Embryonic facial prominence (tissue), 1 donor: ENCODE data around the gene GARNL3.

Experiments
- DNase-seq: peaks from one replicate; pipeline ENCODE4 v3.0.0-alpha.2; 2016; ENCODE audit errors: extremely low spot score

The GARNL3 gene

GRCh38 chr9:127404631-127405030 is 140.1 kb downstream of the GARNL3 start:
- DNase-seq, result no peak

- no peak for DNase-seq
These were observed 141.0 kb downstream of the GARNL3 start for GRCh38 chr9:127405344-127406125.

GRCh38 chr9:127406799-127407491 is 142.4 kb downstream of the GARNL3 start:
- DNase-seq, result no peak

GRCh38 chr9:127407492-127407843 is 142.9 kb downstream of the GARNL3 start:
- no peak for DNase-seq

- no peak for DNase-seq
These were observed 146.5 kb downstream of the GARNL3 start for GRCh38 chr9:127411122-127411521.

GRCh38 chr9:127415141-127415540 is 150.6 kb downstream of the GARNL3 start:
- DNase-seq, result no peak

- DNase-seq, result no peak
These were observed 151.1 kb downstream of the GARNL3 start for GRCh38 chr9:127415657-127416056.

GRCh38 chr9:127417131-127418036 is 152.8 kb downstream of the GARNL3 start:
- DNase-seq, result no peak

GRCh38 chr9:127418037-127418471 is 153.5 kb downstream of the GARNL3 start:
- DNase-seq, result no peak

- no peak for DNase-seq
These were observed 154.8 kb downstream of the GARNL3 start for GRCh38 chr9:127419348-127419747.

- DNase-seq, result no peak
These were observed 156.5 kb downstream of the GARNL3 start for GRCh38 chr9:127421057-127421456.

GRCh38 chr9:127422133-127422782 is 157.7 kb downstream of the GARNL3 start:
- DNase-seq, result no peak

- no peak for DNase-seq
These were observed 158.2 kb downstream of the GARNL3 start for GRCh38 chr9:127422787-127423186.

GRCh38 chr9:127423476-127423933 is 158.9 kb downstream of the GARNL3 start:
- DNase-seq, result no peak

GRCh38 chr9:127423934-127424675 is 159.5 kb downstream of the GARNL3 start, which contains the start of gene ZNF79:
Gene ZNF79 (plus strand): TSS chr9:127424382. CDS start chr9:127424788, 406 bp downstream.
- peak; percentile 80 for DNase-seq

GRCh38 chr9:127424676-127424999 is 160.1 kb downstream of the GARNL3 start:
- no peak for DNase-seq

GRCh38 chr9:127426756-127427155 is 162.2 kb downstream of the GARNL3 start:
- DNase-seq, result no peak

GRCh38 chr9:127428348-127428747 is 163.8 kb downstream of the GARNL3 start:
- no peak for DNase-seq

GRCh38 chr9:127430415-127430814 is 165.8 kb downstream of the GARNL3 start:
- DNase-seq, result no peak

GRCh38 chr9:127437497-127438264 is 173.1 kb downstream of the GARNL3 start:
- DNase-seq, result no peak
